Glutamatergic neuron (in vitro differentiated cells): ENCODE results near the gene CDK3. TPM values are rescaled to one million over a fixed set of nuclear protein-coding genes. Genes with fewer than 3 reads are reported as not detected.

ENCODE experiments used
- DNase-seq: peaks from one replicate; pipeline ENCODE4 v3.0.0; 2022
- H3K27ac Mint-ChIP-seq: one replicate; pipeline ENCODE4 v1.8.0; 2020; ENCODE audit warnings: mild to moderate bottlenecking, mixed read lengths, inconsistent platforms; ENCODE audit not compliant: unreplicated experiment
- H3K27me3 Mint-ChIP-seq: one replicate; pipeline ENCODE4 v1.8.0; 2020; ENCODE audit warnings: mild to moderate bottlenecking, moderate library complexity, mixed read lengths, inconsistent platforms; ENCODE audit not compliant: unreplicated experiment
- H3K36me3 Mint-ChIP-seq: one replicate; pipeline ENCODE4 v1.8.0; 2020; ENCODE audit warnings: mild to moderate bottlenecking, mixed read lengths, inconsistent platforms; ENCODE audit not compliant: unreplicated experiment
- H3K4me1 Mint-ChIP-seq: one replicate; pipeline ENCODE4 v1.8.0; 2020; ENCODE audit warnings: mild to moderate bottlenecking, low read depth, mixed read lengths, inconsistent platforms; ENCODE audit not compliant: unreplicated experiment
- H3K4me3 Mint-ChIP-seq: one replicate; pipeline ENCODE4 v1.8.0; 2020; ENCODE audit warnings: mild to moderate bottlenecking, mixed read lengths, inconsistent platforms; ENCODE audit not compliant: unreplicated experiment
- H3K9me3 Mint-ChIP-seq: one replicate; pipeline ENCODE4 v1.8.0; 2020; ENCODE audit warnings: mild to moderate bottlenecking, moderate library complexity, mixed read lengths, inconsistent platforms; ENCODE audit not compliant: unreplicated experiment
- total RNA-seq: library from RNA; stranded (reverse); fragmentation: NEBNext Ultra II Directional; extraction: Animal tissue kit (Norgen Biotek cat#: 25700); gene quantifications from one replicate; pipeline ENCODE4 v1.2.1, GENCODE V29; 2021; ENCODE audit not compliant: unreplicated experiment
- TF ChIP-seq, protein P1 (sequence below): fragments of 200-600 bp; sonication (generic); IDR thresholded peaks from one replicate; pipeline ENCODE4 v1.5.0; 2021; ENCODE audit not compliant: partially characterized antibody, unreplicated experiment

Gene CDK3
- total RNA-seq, 1 donor from 2014 or later = 7.1 TPM

DNA sequence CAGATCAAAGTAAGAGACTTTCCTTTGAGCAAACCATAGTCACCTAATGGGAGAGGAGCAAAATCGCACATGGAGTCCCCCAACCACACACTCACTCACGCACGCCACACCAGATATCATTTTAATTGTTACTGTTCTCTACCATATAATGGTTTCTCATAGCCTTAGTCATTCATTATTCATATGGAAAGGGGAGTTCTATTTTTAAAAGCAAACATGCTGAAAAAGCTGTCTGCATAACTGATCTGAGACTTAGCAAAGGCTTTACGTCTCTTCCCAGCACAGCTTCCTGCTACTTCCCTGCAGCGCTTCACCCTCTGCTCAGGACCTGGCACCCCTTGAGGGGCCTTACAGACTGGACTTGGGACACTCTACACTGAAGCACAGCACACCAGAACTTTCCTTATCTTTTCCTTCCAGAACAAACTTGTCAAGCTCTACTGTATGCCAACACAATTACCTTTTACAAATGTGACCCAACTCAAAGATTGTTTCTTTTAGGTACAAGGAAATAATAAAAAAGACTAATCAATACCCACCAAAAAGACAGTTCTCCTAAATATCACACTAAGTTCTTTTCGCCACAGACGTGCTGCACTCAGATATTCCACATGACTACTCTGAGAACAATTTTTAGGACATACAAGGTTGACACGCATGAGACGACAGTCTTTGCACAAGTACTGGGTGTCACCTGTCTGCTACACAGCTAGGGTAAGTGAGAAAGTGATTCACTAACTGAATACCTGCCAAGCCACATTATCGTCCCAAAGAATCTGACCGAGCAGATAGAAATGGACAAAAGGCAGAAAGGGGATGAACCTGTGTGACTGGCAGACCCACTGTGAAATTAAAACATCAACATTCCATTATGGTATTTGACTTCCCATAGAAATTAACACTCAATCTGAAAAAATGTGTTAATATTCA is 50.1 kb downstream of the CDK3 start:
- no peak overlapping the region for H3K27ac Mint-ChIP-seq

DNA sequence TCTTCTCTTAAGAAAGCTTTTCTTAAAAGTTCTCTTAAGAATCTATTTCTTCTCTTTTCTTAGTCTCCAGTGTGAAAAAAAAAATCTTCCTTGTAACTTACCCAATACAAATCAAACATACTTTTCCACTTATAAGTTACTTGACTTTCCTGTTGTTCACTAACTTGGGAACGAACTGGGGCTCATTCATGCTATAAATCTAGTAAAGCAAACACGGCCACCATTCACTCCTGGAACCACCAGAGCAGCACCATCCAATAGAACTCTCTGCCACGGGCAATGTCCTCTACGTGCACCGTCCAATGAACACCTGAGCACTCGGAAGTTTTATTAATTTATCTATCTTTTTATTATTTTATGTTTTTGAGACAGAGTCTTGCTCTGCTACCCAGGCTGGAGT is 50.9 kb downstream of the CDK3 start:
- TF ChIP-seq, protein P1, sequence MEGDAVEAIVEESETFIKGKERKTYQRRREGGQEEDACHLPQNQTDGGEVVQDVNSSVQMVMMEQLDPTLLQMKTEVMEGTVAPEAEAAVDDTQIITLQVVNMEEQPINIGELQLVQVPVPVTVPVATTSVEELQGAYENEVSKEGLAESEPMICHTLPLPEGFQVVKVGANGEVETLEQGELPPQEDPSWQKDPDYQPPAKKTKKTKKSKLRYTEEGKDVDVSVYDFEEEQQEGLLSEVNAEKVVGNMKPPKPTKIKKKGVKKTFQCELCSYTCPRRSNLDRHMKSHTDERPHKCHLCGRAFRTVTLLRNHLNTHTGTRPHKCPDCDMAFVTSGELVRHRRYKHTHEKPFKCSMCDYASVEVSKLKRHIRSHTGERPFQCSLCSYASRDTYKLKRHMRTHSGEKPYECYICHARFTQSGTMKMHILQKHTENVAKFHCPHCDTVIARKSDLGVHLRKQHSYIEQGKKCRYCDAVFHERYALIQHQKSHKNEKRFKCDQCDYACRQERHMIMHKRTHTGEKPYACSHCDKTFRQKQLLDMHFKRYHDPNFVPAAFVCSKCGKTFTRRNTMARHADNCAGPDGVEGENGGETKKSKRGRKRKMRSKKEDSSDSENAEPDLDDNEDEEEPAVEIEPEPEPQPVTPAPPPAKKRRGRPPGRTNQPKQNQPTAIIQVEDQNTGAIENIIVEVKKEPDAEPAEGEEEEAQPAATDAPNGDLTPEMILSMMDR = no peak
- Mint-ChIP-seq H3K27me3 (no peaks in the 10 kb centered on the region), H3K4me1 (peaks cover 2% of the 10 kb centered on the region), H3K9me3 (no peaks in the 10 kb centered on the region), H3K27ac (no peak overlapping the region), H3K36me3 (no peaks in the 10 kb centered on the region), H3K4me3 (no peak overlapping the region)
- DNase-seq = no peak

More for the DNA sequence above, 50.1 kb downstream of the CDK3 start:
- no peak for DNase-seq
- H3K27me3 Mint-ChIP-seq = peaks cover 2% of the 10 kb centered on the region
- H3K4me3 Mint-ChIP-seq = no peak overlapping the region
- TF ChIP-seq, protein P1 = no peak
- H3K36me3 Mint-ChIP-seq = no peaks in the 10 kb centered on the region
- peaks cover 2% of the 10 kb centered on the region for H3K4me1 Mint-ChIP-seq
- no peaks in the 10 kb centered on the region for H3K9me3 Mint-ChIP-seq

GRCh38 chr17:76053246-76054111 is 52.8 kb downstream of the CDK3 start:
- Mint-ChIP-seq H3K4me3 (no peak overlapping the region), H3K27ac (no peak overlapping the region), H3K36me3 (no peaks in the 10 kb centered on the region), H3K9me3 (no peaks in the 10 kb centered on the region), H3K4me1 (peaks cover 2% of the 10 kb centered on the region), H3K27me3 (no peaks in the 10 kb centered on the region)
- TF ChIP-seq, protein P1 = no peak
- no peak for DNase-seq

- Mint-ChIP-seq H3K9me3 (no peaks in the 10 kb centered on the region), H3K36me3 (no peaks in the 10 kb centered on the region), H3K4me1 (peaks cover 2% of the 10 kb centered on the region), H3K4me3 (no peak overlapping the region), H3K27ac (no peak overlapping the region), H3K27me3 (no peaks in the 10 kb centered on the region)
- no peak for DNase-seq
- TF ChIP-seq, protein P1 = no peak
Measured at GRCh38 chr17:76054112-76054476, 53.4 kb downstream of the CDK3 start.

Other genes starting within 250 kb of the CDK3 start
- gene GALK1, start 235.7 kb upstream of the CDK3 start, total RNA-seq = 18.2 TPM
- gene UNK, start 216.0 kb upstream of the CDK3 start, total RNA-seq = 65.5 TPM
- 2.4 TPM for gene UNC13D, start 156.5 kb upstream of the CDK3 start, total RNA-seq
- 111 TPM for gene WBP2, start 145.5 kb upstream of the CDK3 start, total RNA-seq
- gene TRIM47, start 122.3 kb upstream of the CDK3 start, total RNA-seq = 2.1 TPM
- 24.3 TPM for gene TRIM65, start 103.9 kb upstream of the CDK3 start, total RNA-seq
- 133 TPM for gene MRPL38, start 96.0 kb upstream of the CDK3 start, total RNA-seq
- 110 TPM for gene FBF1, start 59.8 kb upstream of the CDK3 start, total RNA-seq
- gene ACOX1, start 21.7 kb upstream of the CDK3 start, total RNA-seq = 52.9 TPM
- 8.5 TPM for gene TEN1, start 21.6 kb upstream of the CDK3 start, total RNA-seq
- gene EVPL, start 26.5 kb downstream of the CDK3 start, total RNA-seq = not detected
- 48.4 TPM for gene SRP68, start 71.7 kb downstream of the CDK3 start, total RNA-seq
- gene GALR2, start 73.9 kb downstream of the CDK3 start, total RNA-seq = 3.3 TPM
- 1.9 TPM for gene ZACN, start 78.3 kb downstream of the CDK3 start, total RNA-seq
- gene EXOC7, start 102.9 kb downstream of the CDK3 start, total RNA-seq = 249 TPM
- not detected for gene FOXJ1, start 140.4 kb downstream of the CDK3 start, total RNA-seq
- gene RNF157, start 239.6 kb downstream of the CDK3 start, total RNA-seq = 17.8 TPM